Esophagus squamous epithelium (tissue), 5 donors: ENCODE measurements around the gene LIN28B. TPM values are rescaled to one million over a fixed set of nuclear protein-coding genes. Genes with fewer than 3 reads are reported as not detected.
"Not testable (repeated sequence)": the region's sequence is repeated elsewhere in the genome, so short reads cannot be mapped to it uniquely, and the experiment has no call there.

Experiments
- DNase-seq: peaks from one replicate; lab custom pipeline; 2025; lab: John Stamatoyannopoulos, UW
- H3K27ac ChIP-seq, 4 donors: fragments of 200-600 bp; sonication (generic); one replicate each; pipeline ENCODE4 v1.5.1; 2016 to 2019; ENCODE audit warnings: mild to moderate bottlenecking in 1 of 4
- H3K27me3 ChIP-seq, 4 donors: fragments of 200-600 bp; sonication (generic); 1 replicate in 3 of 4; 2 replicates in 1 of 4; pipeline versions ENCODE4 v1.5.1 to v1.6.0; 2017 to 2021; ENCODE audit warnings: antibody characterized with exemption in 1 of 4
- H3K36me3 ChIP-seq, 3 donors: fragments of 200-600 bp; sonication (generic); one replicate each; pipeline ENCODE4 v1.5.1; 2016 to 2019
- H3K4me1 ChIP-seq, 3 donors: fragments of 200-600 bp; sonication (generic); one replicate each; pipeline ENCODE4 v1.5.1; 2017 to 2019
- H3K4me3 ChIP-seq, 4 donors: fragments of 200-600 bp; sonication (generic); 1 replicate in 3 of 4; 2 replicates in 1 of 4; pipeline ENCODE4 v1.5.1; 2016 to 2019; ENCODE audit warnings: mild to moderate bottlenecking in 2 of 4, moderate library complexity in 1 of 4
- H3K9me3 ChIP-seq, 3 donors: fragments of 200-600 bp; sonication (generic); one replicate each; pipeline ENCODE4 v1.5.1; 2016 to 2019
- POLR2A ChIP-seq, 4 donors: fragments of 450-650 bp; IDR thresholded peaks; one replicate each; pipeline ENCODE4 v1.6.1; 2017; ENCODE audit warnings: antibody characterized with exemption in 4 of 4, mild to moderate bottlenecking in 4 of 4, moderate library complexity in 3 of 4
- WGBS, 2 donors: methylation state at CpG; one replicate each; pipeline ENCODE4 v1.1.5; 2018; 5-methylcytosine and 5-hydroxymethylcytosine counted together
- intact Hi-C: fragments of 100-400 bp; cut with DNase I; formaldehyde crosslinking; loops from one replicate; pipeline ENCODE4 v1.15.0; 2022
- total RNA-seq, 4 donors: library from RNA; depleted of rRNA; stranded (reverse); fragments of >200 nt; gene quantifications; one replicate each; pipeline ENCODE4 v1.1.0, GENCODE V29; 2016
- TF ChIP-seq, protein P1 (sequence below), 6 experiments: fragments of 450-650 bp in 4 of 6; fragments of 200-600 bp in 2 of 6; sonication (generic) in 2 of 6; IDR thresholded peaks; one replicate each; pipeline ENCODE4 v1.5.1; 2016 to 2019; ENCODE audit warnings: antibody characterized with exemption in 6 of 6, mild to moderate bottlenecking in 4 of 6, moderate library complexity in 4 of 6
- donor health status: DM: yes; HTN: yes; CAD: no.

LIN28B gene
- total RNA-seq, 4 donors from 2014 or later: not detected

DNA sequence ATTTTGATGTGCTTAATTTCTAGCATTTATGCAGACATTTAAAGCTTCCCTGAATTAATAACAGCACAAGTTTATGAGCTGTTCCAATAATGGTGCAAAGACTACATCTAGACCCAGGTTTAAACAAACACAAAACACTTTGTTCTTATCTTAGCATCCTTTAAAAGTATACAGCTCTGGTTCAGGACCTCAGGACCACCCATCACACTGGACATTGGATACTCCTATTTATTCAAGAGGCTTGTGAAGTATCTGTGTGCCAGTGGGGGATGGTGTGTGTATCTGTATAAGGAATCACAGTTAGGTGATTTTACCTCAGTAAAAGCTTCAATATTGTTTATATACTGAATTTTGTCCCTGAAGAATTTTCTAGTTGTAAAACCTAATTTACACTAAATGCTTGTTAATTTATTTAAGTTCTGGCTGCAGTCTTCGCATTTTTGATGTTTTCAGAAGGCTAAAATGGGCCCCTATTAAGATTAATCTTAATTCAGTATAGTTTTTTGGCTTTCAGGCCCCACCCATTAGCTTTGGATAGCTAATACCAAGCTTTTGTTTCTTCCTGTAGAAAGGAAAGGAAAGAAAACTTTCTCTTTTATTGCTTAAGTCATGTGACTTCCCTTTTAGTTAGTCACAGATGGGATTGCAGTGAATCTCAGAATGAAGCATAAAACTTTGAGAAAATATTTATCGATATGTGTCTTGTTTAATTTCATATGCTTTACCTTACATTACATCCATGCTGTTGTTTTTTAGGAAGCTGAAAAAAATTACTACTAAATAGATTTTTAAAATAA lies 13.1 kb downstream of the LIN28B start:
- no peak for DNase-seq
- Histone ChIP-seq H3K4me3 (no peak overlapping the region), H3K4me1 (no peaks in the 10 kb centered on the region), H3K9me3 (no peaks in the 10 kb centered on the region), H3K27ac (no peak overlapping the region), H3K27me3 (no peaks in the 10 kb centered on the region), H3K36me3 (no peaks in the 10 kb centered on the region)
- intact Hi-C loops: no loop called here
- no peak for TF ChIP-seq POLR2A (IDR thresholded peaks at IDR 0.05)
- TF ChIP-seq, protein P1, sequence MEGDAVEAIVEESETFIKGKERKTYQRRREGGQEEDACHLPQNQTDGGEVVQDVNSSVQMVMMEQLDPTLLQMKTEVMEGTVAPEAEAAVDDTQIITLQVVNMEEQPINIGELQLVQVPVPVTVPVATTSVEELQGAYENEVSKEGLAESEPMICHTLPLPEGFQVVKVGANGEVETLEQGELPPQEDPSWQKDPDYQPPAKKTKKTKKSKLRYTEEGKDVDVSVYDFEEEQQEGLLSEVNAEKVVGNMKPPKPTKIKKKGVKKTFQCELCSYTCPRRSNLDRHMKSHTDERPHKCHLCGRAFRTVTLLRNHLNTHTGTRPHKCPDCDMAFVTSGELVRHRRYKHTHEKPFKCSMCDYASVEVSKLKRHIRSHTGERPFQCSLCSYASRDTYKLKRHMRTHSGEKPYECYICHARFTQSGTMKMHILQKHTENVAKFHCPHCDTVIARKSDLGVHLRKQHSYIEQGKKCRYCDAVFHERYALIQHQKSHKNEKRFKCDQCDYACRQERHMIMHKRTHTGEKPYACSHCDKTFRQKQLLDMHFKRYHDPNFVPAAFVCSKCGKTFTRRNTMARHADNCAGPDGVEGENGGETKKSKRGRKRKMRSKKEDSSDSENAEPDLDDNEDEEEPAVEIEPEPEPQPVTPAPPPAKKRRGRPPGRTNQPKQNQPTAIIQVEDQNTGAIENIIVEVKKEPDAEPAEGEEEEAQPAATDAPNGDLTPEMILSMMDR (IDR thresholded peaks at IDR 0.05): no peak
- 71 to 84% methylated on average over 2 of the region's 2 CpGs for WGBS, 2 donors

DNA sequence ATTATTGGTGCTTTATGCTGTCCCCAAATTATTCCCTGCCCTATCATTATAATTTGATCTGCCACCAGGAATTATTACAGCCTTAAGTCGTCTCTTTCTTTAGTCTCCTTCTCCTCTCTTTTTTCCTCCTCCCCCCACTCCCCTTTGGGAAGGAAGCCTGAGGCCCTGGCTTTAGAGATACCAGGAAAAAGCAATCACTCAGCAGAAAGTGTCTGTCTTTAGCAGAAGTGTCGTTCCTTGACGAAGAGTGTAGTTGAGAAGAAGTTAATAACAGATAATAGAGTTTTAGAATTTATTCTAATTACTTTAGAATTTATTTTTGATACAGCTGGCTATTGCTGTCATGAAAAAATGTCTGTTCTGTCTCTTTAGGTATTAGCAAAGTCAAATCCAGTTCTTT lies 16.5 kb downstream of the LIN28B start:
- 18 to 31% methylated on average over 3 of the region's 3 CpGs for WGBS, 2 donors

GRCh38 chr6:104983296-104983695 lies 26.4 kb downstream of the LIN28B start:
- no peaks in the 10 kb centered on the region for H3K9me3 ChIP-seq
- no peaks in the 10 kb centered on the region for H3K4me1 ChIP-seq
- H3K27me3 ChIP-seq: no peaks in the 10 kb centered on the region
- H3K36me3 ChIP-seq: no peaks in the 10 kb centered on the region
- no peak overlapping the region for H3K4me3 ChIP-seq
- no peak for DNase-seq
- no peak overlapping the region for H3K27ac ChIP-seq
- intact Hi-C loops: no loop called here
- TF ChIP-seq, protein P1 (IDR thresholded peaks at IDR 0.05): no peak
- TF ChIP-seq POLR2A (IDR thresholded peaks at IDR 0.05): no peak
- WGBS, 2 donors: 73 to 84% methylated on average over 5 of the region's 5 CpGs

More for the DNA sequence above, 16.5 kb downstream of the LIN28B start:
- no peak for DNase-seq
- no peaks in the 10 kb centered on the region for H3K36me3 ChIP-seq
- no peak overlapping the region for H3K4me3 ChIP-seq
- no peaks in the 10 kb centered on the region for H3K9me3 ChIP-seq
- no peaks in the 10 kb centered on the region for H3K27me3 ChIP-seq
- no peaks in the 10 kb centered on the region for H3K4me1 ChIP-seq
- H3K27ac ChIP-seq: no peak overlapping the region
- intact Hi-C loops: no loop called here
- TF ChIP-seq POLR2A (IDR thresholded peaks at IDR 0.05): no peak
- TF ChIP-seq, protein P1 (IDR thresholded peaks at IDR 0.05): no peak

DNA sequence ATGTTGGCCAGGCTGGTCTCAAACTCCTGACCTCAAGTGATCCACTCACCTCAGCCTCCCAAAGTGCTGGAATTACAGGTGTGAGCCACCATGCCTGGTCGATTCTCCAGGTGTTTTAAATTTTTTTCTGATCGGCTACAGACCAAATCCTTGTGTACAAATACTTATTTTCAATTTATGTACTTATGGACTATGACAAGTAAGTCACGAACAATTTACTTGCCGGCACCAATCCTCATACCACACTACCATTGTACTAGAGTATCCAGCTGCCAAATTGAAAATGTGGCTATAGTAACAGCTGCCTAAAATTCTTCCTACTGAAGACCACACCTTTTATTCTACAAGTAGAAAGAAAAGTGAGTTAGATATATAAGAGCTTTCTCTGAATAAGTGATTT lies 26.9 kb downstream of the LIN28B start:
- no peak for DNase-seq
- no peaks in the 10 kb centered on the region for H3K9me3 ChIP-seq
- H3K36me3 ChIP-seq: no peaks in the 10 kb centered on the region
- H3K27me3 ChIP-seq: no peaks in the 10 kb centered on the region
- intact Hi-C loops: no loop called here
- no peak overlapping the region for H3K4me3 ChIP-seq
- no peaks in the 10 kb centered on the region for H3K4me1 ChIP-seq
- no peak overlapping the region for H3K27ac ChIP-seq
- no peak for TF ChIP-seq POLR2A (IDR thresholded peaks at IDR 0.05)
- TF ChIP-seq, protein P1 (IDR thresholded peaks at IDR 0.05): no peak
- 74 to 76% methylated on average over 4 of the region's 4 CpGs for WGBS, 2 donors

- Histone ChIP-seq H3K4me1 (no peaks in the 10 kb centered on the region), H3K4me3 (no peak overlapping the region), H3K36me3 (no peaks in the 10 kb centered on the region), H3K27ac (no peak overlapping the region), H3K27me3 (no peaks in the 10 kb centered on the region), H3K9me3 (no peaks in the 10 kb centered on the region)
- TF ChIP-seq, protein P1 (IDR thresholded peaks at IDR 0.05): no peak
- no peak for TF ChIP-seq POLR2A (IDR thresholded peaks at IDR 0.05)
- 11 to 28% methylated on average over 1 of the region's 1 CpG for WGBS, 2 donors
- no peak for DNase-seq
- intact Hi-C loops: no loop called here
Measured at GRCh38 chr6:104984831-104985230, 27.9 kb downstream of the LIN28B start.

- H3K27me3 ChIP-seq, H3K4me1 ChIP-seq, intact Hi-C loops, H3K27ac ChIP-seq, H3K4me3 ChIP-seq, H3K36me3 ChIP-seq, DNase-seq, H3K9me3 ChIP-seq: not testable (repeated sequence)
- WGBS, 2 donors: 51 to 55% methylated on average over 4 of the region's 4 CpGs
Measured at GRCh38 chr6:104985875-104986274, 29.0 kb downstream of the LIN28B start.
